ENCODE data around the gene TARP.
"Not testable (repeated sequence)": the region's sequence is repeated elsewhere in the genome, so short reads cannot be mapped to it uniquely, and the experiment has no call there.

Gene TARP

DNA sequence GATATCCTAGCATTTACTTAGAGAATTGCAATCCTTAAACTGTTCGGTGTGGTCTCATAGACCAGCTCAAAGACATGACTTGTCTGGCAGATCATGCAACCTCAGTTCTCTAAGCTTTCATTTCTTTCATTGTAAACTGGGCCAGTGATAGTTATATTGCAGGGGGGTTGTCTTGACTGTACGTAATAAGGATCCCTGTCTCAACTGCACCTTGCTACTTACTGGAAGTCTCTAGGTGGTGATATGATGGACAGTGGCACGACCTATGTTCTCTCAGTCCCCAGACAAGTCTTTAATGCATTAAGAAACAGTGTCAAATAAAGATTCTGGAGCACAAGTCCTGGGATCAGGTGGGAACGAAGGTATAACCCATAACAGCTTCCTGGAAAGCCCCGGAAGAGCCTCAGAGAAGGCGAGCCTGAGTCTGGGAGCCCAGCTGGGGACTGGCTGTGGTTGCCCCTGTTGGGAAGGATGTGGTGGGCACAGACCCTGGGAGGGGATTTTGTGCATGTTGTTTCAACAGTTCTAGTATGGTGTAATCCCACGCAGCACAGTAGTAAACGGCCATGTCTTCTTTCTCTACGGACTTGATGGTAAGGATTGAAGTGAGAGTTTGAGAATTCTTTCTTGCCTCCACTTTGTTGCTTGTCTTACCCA lies 26.0 kb upstream of the TARP start:
- no peak for DNase-seq (ENCODE audit: low read depth, low spot score)

- no peak for DNase-seq (ENCODE audit: low read depth, low spot score)
These were observed 22.8 kb upstream of the TARP start for GRCh38 chr7:38296059-38296857.

DNA sequence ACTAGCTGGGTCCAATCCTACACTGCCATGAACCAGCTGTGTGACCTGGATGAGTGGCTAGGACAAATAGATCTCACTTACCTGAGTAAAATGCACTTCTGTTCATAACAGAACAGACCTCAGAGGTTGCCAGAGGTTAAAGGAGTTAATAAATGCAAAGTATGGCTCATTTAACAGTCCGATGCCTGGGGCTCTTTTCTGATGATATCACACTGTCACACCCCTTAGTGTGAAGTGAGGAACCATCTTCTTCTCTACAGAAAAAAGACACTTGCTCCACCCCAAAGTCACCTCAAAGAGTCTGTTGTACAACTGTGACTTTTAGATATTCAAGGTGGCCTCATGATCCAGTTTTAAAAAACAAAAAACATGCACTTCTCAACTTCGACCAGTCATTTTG lies 21.5 kb upstream of the TARP start:
- DNase-seq (ENCODE audit: low read depth, low spot score): no peak

GRCh38 chr7:38292442-38292841 lies 19.0 kb upstream of the TARP start:
- DNase-seq (ENCODE audit: low read depth, low spot score): no peak

- DNase-seq (ENCODE audit: low read depth, low spot score): no peak
These were observed 18.2 kb upstream of the TARP start for GRCh38 chr7:38291650-38292049.

- no peak for DNase-seq (ENCODE audit: low read depth, low spot score)
These were observed 17.7 kb upstream of the TARP start for GRCh38 chr7:38291117-38291647.

GRCh38 chr7:38284553-38284952 lies 11.1 kb upstream of the TARP start:
- DNase-seq (ENCODE audit: low read depth, low spot score): no peak

DNA sequence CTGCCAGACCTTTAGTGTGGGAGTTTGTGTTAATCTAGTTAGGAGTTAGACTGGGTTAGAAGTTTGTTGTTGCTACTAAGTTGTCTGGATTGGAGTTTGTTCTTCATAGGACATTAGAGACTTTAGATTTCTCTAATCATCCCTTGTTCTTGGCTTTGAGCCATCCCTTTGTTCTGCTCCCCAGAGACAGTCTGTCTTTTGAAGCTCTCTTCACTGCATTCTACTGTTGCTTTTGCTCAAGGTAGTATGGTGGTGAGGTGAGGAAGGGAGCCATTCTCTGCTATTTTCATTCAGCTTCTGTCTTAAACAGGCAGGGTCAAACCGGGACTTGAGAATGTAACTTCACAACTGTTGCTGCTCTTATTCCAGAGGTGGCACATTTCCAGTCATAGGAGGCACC lies 10.4 kb upstream of the TARP start:
- no peak for DNase-seq (ENCODE audit: low read depth, low spot score)

DNA sequence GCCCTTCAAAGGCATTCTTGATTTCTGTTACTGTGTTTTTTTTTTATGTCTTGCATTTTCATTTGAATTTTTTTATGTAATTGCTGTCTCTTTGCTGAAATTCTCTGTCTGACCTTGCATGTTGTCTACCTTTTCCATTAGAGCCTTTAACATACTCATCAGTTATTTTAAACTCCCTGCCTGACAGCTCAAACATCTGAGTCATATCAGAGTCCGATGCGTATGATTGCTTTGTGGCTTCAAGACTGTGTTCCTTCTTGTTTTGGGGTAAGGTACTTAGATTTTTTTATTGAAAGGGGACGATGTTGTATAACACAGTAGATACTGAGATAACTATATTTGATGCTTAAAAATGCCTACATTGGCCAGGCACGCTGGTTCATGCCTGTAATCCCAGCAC lies 9.7 kb upstream of the TARP start:
- no peak for DNase-seq (ENCODE audit: low read depth, low spot score)

- no peak for DNase-seq (ENCODE audit: low read depth, low spot score)
These were observed 8.6 kb upstream of the TARP start for GRCh38 chr7:38282081-38282480.

GRCh38 chr7:38281266-38281665 lies 7.8 kb upstream of the TARP start:
- DNase-seq (ENCODE audit: low read depth, low spot score): no peak

DNA sequence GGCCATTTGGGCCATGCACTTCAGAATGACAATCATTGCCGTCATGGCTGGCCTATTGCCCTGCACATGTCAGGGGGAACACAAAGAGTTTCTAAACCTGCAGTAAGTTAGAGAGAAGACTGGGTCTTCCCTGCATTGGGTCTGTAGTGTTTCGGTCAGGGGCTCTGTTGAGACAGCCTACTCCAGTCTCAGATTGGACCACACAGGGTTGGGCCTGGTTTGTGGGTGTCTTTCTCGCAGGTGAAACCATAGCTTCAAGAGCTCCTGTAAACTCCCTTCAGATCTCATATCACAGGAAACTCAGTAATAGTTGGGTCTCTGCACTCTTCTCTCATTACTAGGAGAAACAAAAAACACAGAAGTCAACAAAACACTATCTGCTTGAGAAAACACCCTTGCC lies 7.3 kb upstream of the TARP start:
- no peak for DNase-seq (ENCODE audit: low read depth, low spot score)

- no peak for DNase-seq (ENCODE audit: low read depth, low spot score)
These were observed 6.6 kb upstream of the TARP start for GRCh38 chr7:38280000-38280399.

- DNase-seq (ENCODE audit: low read depth, low spot score): no peak
These were observed 2.9 kb upstream of the TARP start for GRCh38 chr7:38276096-38276877.

- no peak for DNase-seq (ENCODE audit: low read depth, low spot score)
These were observed 1.6 kb upstream of the TARP start for GRCh38 chr7:38274927-38275620.

DNA sequence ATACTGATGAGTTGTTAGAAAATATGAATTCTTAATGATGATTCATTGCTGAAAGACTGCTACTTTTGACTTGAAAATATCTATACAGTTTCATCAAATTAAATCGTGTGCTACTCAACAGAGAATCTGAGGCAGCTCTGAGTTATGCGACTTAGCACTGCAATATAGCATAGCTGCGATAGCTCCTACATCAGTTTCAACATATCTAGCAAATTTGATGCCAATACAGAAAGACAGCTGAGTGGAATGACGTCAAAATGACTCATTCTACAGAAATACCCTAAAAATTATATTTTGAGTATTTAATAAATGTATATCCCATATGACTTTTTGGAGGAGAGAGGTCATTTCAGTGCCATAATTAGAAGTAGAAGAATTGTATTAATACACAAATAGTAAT lies 1.1 kb upstream of the TARP start:
- no peak for DNase-seq (ENCODE audit: low read depth, low spot score)

DNA sequence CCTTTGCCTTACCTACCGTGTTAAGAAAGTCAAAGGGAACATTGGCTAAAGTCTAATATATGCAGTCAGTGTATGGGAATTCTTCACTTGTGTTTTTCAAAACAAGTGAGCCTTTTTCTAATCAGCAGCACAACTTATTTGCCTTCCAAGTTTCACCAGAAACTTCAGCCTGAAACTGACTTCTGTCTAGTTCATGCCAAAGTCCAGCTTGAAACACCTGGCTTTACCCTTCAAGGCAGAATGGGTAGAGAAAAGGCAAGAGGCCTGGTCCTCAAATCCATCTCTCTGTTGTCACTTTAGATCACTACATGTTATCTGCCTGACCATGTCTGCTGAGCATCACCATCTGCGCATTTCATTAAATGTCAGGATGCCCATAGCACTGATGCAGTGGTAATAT lies 3.0 kb downstream of the TARP start:
- DNase-seq (ENCODE audit: low read depth, low spot score): not testable (repeated sequence)

DNA sequence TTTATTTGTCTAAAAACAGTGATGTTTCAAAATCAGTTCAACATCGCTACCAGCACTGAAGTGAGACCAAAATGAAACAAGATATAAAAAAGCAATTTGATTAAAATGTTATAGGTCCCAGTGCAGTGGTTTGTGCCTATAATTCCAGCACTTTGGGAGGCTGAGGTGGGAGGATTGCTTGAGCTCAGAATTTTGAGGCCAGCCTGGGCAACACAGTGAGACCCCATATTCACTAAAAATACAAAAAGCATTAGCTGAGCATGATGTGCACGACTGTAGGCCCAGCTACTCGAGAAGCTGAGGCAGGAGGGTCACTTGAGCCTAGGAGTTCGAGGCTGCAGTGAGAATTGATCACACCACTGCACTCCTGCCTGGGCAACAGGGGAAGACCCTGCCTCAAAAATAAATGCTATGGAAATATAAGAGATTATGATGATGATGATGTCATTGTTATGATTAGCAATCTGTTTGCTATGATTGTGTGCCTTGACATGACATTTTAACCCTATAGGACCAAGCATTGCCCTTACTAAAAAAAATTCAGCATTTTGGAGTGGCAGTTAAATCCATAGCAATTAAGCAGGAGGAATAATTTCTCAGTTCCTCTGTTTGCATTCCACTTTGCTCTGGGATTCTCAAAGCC lies 3.6 kb downstream of the TARP start:
- not testable (repeated sequence) for DNase-seq (ENCODE audit: low read depth, low spot score)

GRCh38 chr7:38265958-38266357 lies 7.5 kb downstream of the TARP start:
- DNase-seq (ENCODE audit: low read depth, low spot score): not testable (repeated sequence)

GRCh38 chr7:38264602-38265001 lies 8.8 kb downstream of the TARP start:
- DNase-seq (ENCODE audit: low read depth, low spot score): not testable (repeated sequence)

GRCh38 chr7:38263274-38263673 lies 10.2 kb downstream of the TARP start:
- DNase-seq (ENCODE audit: low read depth, low spot score): not testable (repeated sequence)

All from activated CD4-positive, CD25-positive, alpha-beta regulatory T cell treated with anti-CD3 and anti-CD28 coated beads, Interleukin-2, amount 50 U/mL, for 16 hours (primary cell).